ENCODE data around the gene CTNNBL1.

DNA sequence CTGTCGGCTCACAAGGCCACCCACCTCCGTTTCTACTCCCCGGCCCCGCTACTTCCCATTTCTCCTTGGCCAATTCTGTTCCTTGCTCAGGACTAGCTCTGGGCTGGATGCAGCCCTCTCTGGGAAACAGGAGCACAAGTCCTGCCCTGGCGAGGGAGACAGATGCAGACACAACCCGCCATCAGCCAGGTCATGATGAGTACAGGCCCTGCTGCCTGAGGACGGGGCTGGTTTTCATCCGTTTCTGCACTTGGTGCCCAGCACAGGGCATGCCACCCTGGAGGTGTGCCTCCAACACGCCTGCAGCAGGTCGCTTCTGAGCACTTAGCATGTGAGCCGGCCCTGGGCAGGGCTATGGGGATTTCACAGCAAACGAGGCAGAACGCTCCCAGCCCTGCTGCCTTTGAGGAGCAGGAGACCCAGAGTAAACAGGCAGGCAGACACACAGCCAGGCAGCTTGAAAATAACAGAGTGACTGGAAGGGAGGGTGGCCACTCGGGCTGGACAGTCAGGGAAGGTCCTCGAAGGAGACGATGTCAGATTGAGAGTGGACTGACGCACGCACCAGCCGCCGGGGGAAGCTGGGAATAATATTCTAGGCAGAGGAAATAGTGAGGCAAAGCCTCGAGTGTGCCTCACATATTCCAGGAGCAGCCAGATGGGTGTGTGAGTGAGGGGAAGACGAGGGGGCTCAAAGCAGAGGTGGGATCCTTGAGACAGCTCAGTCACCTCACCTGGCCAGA, 187.9 kb downstream of the CTNNBL1 start:
- TF ChIP-seq, protein P1, sequence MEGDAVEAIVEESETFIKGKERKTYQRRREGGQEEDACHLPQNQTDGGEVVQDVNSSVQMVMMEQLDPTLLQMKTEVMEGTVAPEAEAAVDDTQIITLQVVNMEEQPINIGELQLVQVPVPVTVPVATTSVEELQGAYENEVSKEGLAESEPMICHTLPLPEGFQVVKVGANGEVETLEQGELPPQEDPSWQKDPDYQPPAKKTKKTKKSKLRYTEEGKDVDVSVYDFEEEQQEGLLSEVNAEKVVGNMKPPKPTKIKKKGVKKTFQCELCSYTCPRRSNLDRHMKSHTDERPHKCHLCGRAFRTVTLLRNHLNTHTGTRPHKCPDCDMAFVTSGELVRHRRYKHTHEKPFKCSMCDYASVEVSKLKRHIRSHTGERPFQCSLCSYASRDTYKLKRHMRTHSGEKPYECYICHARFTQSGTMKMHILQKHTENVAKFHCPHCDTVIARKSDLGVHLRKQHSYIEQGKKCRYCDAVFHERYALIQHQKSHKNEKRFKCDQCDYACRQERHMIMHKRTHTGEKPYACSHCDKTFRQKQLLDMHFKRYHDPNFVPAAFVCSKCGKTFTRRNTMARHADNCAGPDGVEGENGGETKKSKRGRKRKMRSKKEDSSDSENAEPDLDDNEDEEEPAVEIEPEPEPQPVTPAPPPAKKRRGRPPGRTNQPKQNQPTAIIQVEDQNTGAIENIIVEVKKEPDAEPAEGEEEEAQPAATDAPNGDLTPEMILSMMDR (IDR thresholded peaks at IDR 0.05), result no peak
- TF ChIP-seq POLR2A (IDR thresholded peaks at IDR 0.05), result no peak
